ENCODE measurements around the gene TMTC2. TPM values are rescaled to one million over a fixed set of nuclear protein-coding genes. Genes with fewer than 3 reads are reported as not detected.

Gene TMTC2
- total and polyA plus RNA-seq, 2 donors (not counting 3 experiments of a cell fraction or from before 2014, with no cell fraction given) = 4.1 to 7.8 TPM

DNA sequence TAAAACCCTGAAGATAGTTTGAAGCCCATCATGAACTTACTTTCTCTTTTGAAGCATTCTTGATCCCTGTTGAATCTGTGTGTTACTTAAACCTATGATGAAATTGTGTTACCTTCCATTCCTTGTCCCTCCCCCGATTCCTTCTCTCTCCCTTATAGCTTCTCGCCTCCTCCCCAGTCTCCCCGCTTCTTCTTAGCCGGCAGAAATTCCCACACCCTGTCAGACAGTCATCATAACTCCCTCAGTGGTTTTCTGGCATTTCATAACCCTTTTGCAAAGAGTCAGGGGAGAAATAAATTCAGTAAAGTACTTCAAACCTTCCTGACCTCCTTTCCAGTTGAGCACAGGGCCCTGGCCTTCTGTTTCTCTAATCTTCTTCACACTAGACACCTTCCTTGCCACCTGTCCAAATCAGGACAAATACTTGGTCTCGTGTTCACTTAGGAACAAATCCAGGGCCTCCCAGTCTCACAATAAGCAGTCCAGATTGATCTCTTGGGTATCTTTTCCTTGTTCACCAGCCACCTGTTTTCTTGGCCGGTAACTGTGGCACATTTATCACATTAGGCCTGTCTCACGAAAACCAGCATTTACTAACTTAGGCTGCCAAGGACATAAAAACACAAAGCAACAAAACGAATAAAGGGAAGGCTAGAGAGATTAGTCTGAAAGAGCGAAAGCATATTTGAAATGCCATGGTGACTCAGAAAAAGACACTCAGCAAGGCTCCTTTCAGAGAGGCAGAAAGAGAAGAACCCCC is 355.9 kb downstream of the TMTC2 start:
- FAIRE-seq (no peak), DNase-seq (ENCODE audit: low read depth, low spot score) (no peak)
- ChIA-PET POLR2A (no interaction called here), CTCF (no interaction called here)
- Histone ChIP-seq H2AFZ (ENCODE audit: low read depth, low read length) (no peak overlapping the region), H3K9me1 (replicated peaks; ENCODE audit: control insufficient read depth, extremely low read depth, insufficient read depth, low read length) (no peaks in the 10 kb centered on the region), H3K27ac (ENCODE audit: insufficient read depth, low read depth, low read length) (no peak overlapping the region), H3K4me2 (ENCODE audit: insufficient read depth, low read length) (no peak overlapping the region), H3K27me3 (ENCODE audit: control insufficient read depth in 2 of 2, insufficient read depth in 2 of 2, low read length in 2 of 2) (no peaks in the 10 kb centered on the region), H3K36me3 (ENCODE audit: control insufficient read depth in 2 of 2, extremely low read depth in 1 of 2, insufficient read depth in 2 of 2, low read length in 2 of 2) (no peaks in the 10 kb centered on the region), H4K20me1 (replicated peaks; ENCODE audit: control insufficient read depth, extremely low read depth, insufficient read depth, low read length) (no peaks in the 10 kb centered on the region), H3K79me2 (ENCODE audit: control insufficient read depth, insufficient read depth, low read length) (no peaks in the 10 kb centered on the region), H3K9ac (replicated peaks; ENCODE audit: extremely low read depth, insufficient read depth, low read length) (no peak overlapping the region), H3K4me3 (replicated peaks in 1 of 3; ENCODE audit: insufficient read depth in 1 of 3, low read depth in 1 of 3, low read length in 3 of 3) (no peak overlapping the region), H3K9me3 (replicated peaks; ENCODE audit: control insufficient read depth, insufficient read depth, low read length) (no peaks in the 10 kb centered on the region), H3K4me1 (ENCODE audit: control insufficient read depth, extremely low read depth, insufficient read depth, low read length) (no peaks in the 10 kb centered on the region)
- BruUV-seq (replicated peaks) = no TSS peak
- TF ChIP-seq EZH2 (IDR thresholded peaks at IDR 0.05; ENCODE audit: borderline replicate concordance, low read depth, low read length, severe bottlenecking) (no peak), JUN (IDR thresholded peaks at IDR 0.05; ENCODE audit: borderline replicate concordance, insufficient read depth, insufficient read length, low read depth) (no peak), POLR2A (IDR thresholded peaks at IDR 0.05; ENCODE audit: low read depth, low read length) (no peak), GATA2 (IDR thresholded peaks at IDR 0.05; ENCODE audit: insufficient read depth, insufficient read length, low read depth, low read length) (no peak), MYC (IDR thresholded peaks at IDR 0.05; ENCODE audit: low read depth, low read length) (no peak), POLR2AphosphoS5 (IDR thresholded peaks at IDR 0.05; ENCODE audit: insufficient read depth, low read depth, low read length) (no peak), FOS (IDR thresholded peaks at IDR 0.05; ENCODE audit: borderline replicate concordance, insufficient read depth, low read length) (no peak)
- TF ChIP-seq, protein P1, sequence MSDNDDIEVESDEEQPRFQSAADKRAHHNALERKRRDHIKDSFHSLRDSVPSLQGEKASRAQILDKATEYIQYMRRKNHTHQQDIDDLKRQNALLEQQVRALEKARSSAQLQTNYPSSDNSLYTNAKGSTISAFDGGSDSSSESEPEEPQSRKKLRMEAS (IDR thresholded peaks at IDR 0.05; ENCODE audit: insufficient read depth, insufficient read length) = no peak
- TF ChIP-seq, protein P2, sequence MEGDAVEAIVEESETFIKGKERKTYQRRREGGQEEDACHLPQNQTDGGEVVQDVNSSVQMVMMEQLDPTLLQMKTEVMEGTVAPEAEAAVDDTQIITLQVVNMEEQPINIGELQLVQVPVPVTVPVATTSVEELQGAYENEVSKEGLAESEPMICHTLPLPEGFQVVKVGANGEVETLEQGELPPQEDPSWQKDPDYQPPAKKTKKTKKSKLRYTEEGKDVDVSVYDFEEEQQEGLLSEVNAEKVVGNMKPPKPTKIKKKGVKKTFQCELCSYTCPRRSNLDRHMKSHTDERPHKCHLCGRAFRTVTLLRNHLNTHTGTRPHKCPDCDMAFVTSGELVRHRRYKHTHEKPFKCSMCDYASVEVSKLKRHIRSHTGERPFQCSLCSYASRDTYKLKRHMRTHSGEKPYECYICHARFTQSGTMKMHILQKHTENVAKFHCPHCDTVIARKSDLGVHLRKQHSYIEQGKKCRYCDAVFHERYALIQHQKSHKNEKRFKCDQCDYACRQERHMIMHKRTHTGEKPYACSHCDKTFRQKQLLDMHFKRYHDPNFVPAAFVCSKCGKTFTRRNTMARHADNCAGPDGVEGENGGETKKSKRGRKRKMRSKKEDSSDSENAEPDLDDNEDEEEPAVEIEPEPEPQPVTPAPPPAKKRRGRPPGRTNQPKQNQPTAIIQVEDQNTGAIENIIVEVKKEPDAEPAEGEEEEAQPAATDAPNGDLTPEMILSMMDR (IDR thresholded peaks at IDR 0.05; ENCODE audit: extremely low read depth in 1 of 2, insufficient read depth in 1 of 2, low read depth in 1 of 2, low read length in 2 of 2) = no peak
- intact Hi-C loops (cut with micrococcal nuclease) = no loop called here
- dilution Hi-C loops (cut with MboI; ENCODE audit: extremely low pct_ligation_motif_present, low sequenced_read_pairs) = no loop called here
